NCI-H1930 (cell line): Measurements from ENCODE around the gene GABRA5.
A peak's percentile ranks its signal among the peaks of the same experiment; 100 is the strongest.

ENCODE experiments used
- DNase-seq, 2 experiments: peaks; one replicate each; lab custom pipeline; 2025; lab: John Stamatoyannopoulos, UW

The GABRA5 gene

GRCh38 chr15:26928051-26928450 lies 61.2 kb downstream of the GABRA5 start:
- no peak for DNase-seq

GRCh38 chr15:26929588-26929987 lies 62.7 kb downstream of the GABRA5 start:
- DNase-seq: no peak

- DNase-seq: no peak
These were observed 68.0 kb downstream of the GABRA5 start for GRCh38 chr15:26934848-26935247.

GRCh38 chr15:26935322-26935721 lies 68.5 kb downstream of the GABRA5 start:
- no peak for DNase-seq

- no peak for DNase-seq
These were observed 69.6 kb downstream of the GABRA5 start for GRCh38 chr15:26936502-26936901.

- no peak for DNase-seq
These were observed 70.3 kb downstream of the GABRA5 start for GRCh38 chr15:26937134-26937533.

GRCh38 chr15:26939398-26939797 lies 72.5 kb downstream of the GABRA5 start:
- DNase-seq: no peak

- no peak for DNase-seq
These were observed 74.6 kb downstream of the GABRA5 start for GRCh38 chr15:26941489-26941888.

- no peak for DNase-seq
These were observed 77.0 kb downstream of the GABRA5 start for GRCh38 chr15:26943866-26944265.

- DNase-seq: no peak
These were observed 78.2 kb downstream of the GABRA5 start for GRCh38 chr15:26945046-26945445.

- DNase-seq: no peak
These were observed 83.1 kb downstream of the GABRA5 start for GRCh38 chr15:26950001-26950400.

GRCh38 chr15:26954403-26954802 lies 87.5 kb downstream of the GABRA5 start:
- no peak for DNase-seq

- DNase-seq: peak in 1 of 2 experiments; percentile 2
These were observed 100.9 kb downstream of the GABRA5 start for GRCh38 chr15:26967719-26968269.

GRCh38 chr15:26968806-26969205 lies 101.9 kb downstream of the GABRA5 start:
- DNase-seq: no peak

GRCh38 chr15:26970712-26971210 lies 103.9 kb downstream of the GABRA5 start, which contains the start of gene GABRG3:
Gene GABRG3 (plus strand): TSS chr15:26971181.
- no peak for DNase-seq

GRCh38 chr15:26971271-26972018 lies 104.6 kb downstream of the GABRA5 start:
- peak in 1 of 2 experiments; percentile 2 for DNase-seq

- no peak for DNase-seq
These were observed 105.8 kb downstream of the GABRA5 start for GRCh38 chr15:26972636-26973035.

GRCh38 chr15:26974120-26974780 lies 107.4 kb downstream of the GABRA5 start:
- DNase-seq: peak in 1 of 2 experiments; percentile 6

GRCh38 chr15:26981492-26981891 lies 114.6 kb downstream of the GABRA5 start:
- no peak for DNase-seq

- DNase-seq: no peak
These were observed 117.0 kb downstream of the GABRA5 start for GRCh38 chr15:26983822-26984221.

- no peak for DNase-seq
These were observed 118.2 kb downstream of the GABRA5 start for GRCh38 chr15:26985050-26985449.

- DNase-seq: no peak
These were observed 129.4 kb downstream of the GABRA5 start for GRCh38 chr15:26996250-26996649.
